HG03439 (cell line): ENCODE data around the gene WASHC1.
"Not testable (repeated sequence)": the region's sequence is repeated elsewhere in the genome, so short reads cannot be mapped to it uniquely, and the experiment has no call there.

Experiments
- ATAC-seq: cut with Tn5 transposase; IDR thresholded peaks from one replicate; pipeline ENCODE4 v1.9.1; 2021; ENCODE audit warnings: mild to moderate bottlenecking, moderate library complexity; ENCODE audit not compliant: unreplicated experiment

WASHC1 gene

GRCh38 chr9:14129-14809, 15.0 kb downstream of the WASHC1 start:
- ATAC-seq: not testable (repeated sequence)

GRCh38 chr9:11206-11605, 18.1 kb downstream of the WASHC1 start:
- not testable (repeated sequence) for ATAC-seq

DNA sequence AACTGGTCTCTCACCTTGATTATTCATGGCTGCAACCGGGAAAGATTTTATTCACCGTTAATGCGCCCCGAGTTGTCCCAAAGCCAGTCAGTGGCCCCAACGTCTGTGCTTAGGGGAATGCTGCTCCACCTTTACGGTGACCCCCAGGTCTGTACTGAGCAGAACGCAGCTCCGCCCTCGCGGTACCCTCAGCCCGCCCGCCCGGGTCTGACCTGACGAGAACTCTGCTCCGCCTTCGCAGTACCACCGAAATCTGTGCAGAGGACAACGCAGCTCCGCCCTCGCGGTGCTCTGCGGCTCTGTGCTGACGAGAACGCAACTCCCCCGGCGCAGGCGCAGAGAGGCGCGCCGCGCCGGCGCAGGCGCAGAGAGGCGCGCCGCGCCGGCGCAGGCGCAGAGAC, 18.6 kb downstream of the WASHC1 start:
- ATAC-seq: not testable (repeated sequence)

DNA sequence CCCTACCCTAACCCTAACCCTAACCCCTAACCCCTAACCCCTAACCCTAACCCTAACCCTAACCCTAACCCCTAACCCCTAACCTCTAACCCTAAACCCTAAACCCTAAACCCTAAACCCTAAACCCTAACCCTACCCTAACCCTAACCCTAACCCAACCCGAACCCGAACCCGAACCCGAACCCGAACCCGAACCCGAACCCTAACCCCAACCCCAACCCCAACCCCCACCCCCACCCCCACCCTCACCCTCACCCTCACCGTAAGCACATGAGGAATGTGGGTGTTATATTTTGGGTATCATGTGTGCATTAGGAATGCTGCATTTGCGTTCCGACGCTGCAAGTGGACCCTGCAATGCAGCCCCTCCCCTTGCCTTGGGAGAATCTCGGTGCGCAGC, 19.0 kb downstream of the WASHC1 start:
- not testable (repeated sequence) for ATAC-seq
